Stimulated activated CD4-positive, alpha-beta T cell treated with anti-CD3 and anti-CD28 coated beads, Interleukin-15, amount 100 ng/mL, for 48 hours (primary cell): Measurements from ENCODE around the gene CHPF.

Experiments used
- DNase-seq, 2 donors: peaks; one replicate each; pipeline ENCODE4 v3.0.0-alpha.2; 2020; ENCODE audit warnings: low read depth in 2 of 2

CHPF gene

DNA sequence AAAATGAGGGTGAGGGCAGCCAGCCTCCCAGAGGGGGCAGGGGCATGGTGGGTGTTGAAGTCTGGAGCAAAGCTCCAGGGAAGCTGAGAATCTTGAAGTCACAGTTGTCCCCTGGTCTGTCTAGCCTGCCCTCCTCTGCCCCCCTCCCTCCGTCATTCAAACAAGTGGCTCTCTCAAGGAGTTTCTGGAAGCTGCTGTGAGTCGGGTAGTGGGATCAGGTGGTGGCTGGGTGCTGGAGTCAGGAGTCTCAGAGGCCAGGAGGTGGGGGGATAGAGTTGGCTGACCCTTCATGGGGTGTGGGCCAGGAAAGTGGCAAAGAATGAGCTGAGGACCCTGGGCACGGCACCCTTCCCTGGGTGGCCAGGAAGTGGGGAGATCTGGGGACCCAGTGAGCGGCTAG, 29.8 kb downstream of the CHPF start:
- no peak for DNase-seq

DNA sequence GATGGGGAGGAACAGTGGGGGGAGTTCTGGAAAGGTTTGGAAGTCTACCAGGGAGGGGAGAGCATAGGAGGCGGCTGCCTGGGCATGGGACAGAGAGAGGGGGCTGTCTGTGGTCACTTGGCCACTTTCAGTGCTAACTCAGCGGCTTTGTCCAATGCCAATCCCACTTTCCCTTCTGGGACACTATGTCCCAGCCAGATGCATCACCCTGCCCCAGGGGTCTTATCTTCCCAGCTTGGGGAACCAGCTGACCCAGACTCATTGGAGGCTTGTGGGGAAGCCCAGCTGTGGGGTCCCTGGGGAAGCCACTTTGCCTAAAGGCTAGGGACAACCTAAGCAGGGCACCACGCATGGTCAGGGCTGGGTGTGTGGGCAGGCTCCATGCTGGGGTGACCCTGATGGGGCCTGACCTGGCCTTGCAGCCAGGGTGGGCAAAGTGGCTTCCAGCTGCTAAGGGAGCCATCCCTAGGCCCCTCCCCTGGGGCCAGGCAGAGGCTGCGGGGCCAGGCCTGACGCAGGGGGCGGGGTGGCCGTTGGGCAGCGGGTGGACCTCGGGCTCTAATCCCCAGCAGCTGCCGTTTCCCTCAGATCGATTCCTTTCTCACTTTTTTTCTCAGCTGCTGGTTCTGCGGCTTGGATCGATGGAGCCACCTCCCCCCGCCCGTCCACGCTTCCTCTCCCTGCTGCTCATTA, 30.9 kb downstream of the CHPF start:
- no peak for DNase-seq

DNA sequence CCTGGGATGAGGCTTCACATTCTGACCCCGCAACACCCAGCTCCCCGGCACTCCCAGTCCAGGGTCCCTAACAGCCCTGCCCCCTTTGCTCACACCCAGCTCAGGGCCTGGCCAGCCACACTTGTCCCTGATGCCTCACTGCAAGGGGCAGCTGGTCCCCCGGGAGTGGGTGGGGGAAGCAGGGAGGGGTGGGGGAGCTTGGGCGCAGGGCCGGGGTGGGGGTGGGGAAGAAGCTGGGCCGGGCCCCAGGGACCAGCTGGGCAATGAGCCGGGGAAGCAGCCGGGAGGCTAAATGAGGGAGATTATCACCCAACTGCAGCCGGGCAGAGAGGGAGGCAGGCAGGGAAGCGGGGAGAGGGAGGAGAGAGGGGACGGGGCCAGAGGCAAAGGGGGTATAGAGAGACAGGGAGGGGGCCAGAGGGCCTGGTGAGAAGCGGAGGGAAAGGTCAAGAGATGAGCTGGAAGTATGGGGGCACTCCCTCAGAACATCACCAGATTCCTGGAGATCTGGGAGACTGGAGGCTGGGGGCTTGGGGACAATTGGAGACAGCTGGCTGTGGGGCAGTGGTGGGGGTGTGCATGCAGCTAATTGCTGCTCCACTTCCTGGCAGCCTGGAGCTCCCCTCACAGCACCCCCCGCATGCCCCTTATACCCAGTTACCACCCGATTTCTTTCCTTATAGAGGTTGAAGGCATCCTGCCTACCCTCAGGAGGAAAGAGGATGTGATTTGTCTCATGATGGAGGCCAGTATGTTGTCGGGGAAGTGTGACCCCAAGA, 31.9 kb downstream of the CHPF start:
- no peak for DNase-seq

DNA sequence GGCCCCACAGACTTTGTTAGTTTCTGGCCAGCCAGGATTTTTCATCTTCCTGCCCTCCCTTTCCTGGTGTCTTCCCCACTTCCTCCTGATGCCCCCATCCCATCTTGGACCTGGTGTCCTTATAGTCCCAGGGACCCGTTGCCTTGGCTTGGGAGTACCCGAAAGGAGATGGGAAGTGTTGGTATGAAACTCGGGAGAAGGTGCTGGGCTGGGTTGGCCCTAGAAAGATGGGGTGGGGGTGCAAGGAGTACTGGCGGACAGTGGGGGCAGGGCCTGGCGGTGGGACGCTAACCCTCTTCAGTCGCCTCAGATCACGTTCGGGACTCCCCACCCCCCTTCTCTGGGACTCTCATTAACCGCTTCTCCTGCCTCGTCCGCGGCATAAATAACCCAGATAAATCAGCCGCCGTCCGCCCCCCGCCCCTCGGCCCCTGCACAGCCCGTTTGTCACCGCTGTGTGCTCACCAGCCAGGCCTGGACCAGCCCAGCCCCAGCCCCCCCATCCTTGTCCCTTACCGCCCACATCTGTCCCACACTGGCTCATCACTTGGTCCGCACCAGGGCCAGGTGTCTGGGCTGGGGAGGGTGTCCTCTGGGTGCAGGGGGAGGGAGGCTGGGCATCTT, 33.0 kb downstream of the CHPF start:
- DNase-seq = no peak

DNA sequence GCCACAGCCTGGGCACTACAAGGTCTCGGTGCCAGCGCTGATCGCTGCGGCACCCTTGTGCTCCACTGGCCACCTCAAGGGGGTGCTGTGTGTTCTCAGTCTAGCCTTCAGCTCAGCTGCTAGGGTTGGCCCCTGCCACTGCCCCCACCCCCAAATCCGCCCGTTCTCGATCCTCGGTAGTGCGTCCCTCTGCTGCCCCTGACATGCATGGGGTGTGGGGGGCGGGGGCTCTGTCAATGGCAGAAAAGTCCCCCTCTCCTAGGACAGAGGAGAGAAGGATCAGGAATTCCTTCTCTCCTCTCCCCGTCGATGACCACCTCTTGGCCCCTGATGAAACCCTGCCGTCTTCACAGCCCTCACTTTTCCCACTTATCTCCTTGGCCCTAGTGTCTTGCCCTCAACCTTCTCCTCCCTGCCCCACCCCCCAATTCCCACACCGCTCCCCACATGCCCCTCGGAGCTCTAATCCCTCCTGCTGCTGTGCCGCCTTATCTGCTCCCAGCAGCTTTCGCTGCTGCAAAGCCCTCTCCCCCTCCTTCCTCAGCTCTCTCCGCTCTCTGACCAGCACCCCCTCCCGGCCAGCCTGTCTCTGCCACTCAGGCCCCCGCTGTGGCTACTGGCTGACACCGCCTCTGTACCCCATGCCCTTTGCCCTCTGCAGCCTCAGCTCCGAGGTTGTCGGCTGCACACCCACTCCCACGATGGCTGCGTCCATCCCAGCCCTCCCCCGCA, 33.7 kb downstream of the CHPF start:
- peak in 1 of 2 donors; percentile 47 for DNase-seq

DNA sequence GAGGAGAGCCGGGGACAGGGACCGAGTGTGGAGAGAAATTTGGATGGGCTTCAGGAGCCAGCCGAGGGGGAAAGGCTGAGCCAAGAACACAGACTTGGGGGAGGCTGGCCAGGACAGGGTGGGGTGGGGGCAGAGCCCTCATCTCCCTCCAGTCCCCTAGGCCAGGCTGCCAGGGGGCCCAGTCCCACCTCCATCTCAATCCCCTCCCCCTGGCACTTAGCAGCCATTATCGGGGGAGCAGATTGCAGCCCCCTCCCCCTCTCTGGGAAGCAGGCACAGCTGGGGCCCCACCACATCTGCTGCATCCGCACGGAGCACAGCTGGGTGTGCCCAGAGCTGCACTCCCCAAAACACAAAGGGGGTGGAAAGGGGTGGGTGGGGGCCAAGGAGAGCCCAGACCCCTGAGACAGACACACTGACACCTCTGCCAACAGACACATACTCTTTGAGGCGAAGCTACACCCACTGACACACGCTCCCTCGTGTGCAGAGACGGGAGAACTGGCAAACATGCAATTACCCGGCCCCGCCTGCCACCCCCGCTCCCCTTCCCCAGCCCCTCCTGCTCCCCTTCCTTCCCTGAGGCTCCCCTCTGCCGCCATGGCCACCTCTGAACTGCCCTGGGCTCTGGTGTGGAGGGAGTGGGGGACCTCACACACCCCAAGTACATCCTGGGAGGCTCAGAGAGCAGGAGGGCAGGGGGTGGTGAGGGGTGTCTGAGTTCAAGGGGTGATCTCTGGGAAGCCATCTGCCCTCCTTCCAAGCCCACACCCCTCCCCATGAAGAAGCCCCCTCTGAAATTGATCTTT, 34.4 kb downstream of the CHPF start:
- DNase-seq = no peak

DNA sequence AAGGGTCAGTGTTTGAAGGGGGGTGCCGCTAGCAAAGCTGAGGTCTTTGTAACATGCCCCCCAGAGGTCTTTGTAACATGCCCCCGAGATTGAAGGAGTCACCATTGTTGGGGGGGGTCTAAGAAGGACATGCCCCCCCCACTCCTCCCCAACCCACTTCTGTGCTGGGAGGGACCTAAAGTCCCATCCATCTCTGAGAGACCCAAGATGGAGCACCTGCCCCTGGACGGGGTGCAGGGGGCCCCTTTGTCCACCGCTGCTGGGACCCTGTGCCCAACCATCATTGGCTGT, 35.2 kb downstream of the CHPF start:
- no peak for DNase-seq

DNA sequence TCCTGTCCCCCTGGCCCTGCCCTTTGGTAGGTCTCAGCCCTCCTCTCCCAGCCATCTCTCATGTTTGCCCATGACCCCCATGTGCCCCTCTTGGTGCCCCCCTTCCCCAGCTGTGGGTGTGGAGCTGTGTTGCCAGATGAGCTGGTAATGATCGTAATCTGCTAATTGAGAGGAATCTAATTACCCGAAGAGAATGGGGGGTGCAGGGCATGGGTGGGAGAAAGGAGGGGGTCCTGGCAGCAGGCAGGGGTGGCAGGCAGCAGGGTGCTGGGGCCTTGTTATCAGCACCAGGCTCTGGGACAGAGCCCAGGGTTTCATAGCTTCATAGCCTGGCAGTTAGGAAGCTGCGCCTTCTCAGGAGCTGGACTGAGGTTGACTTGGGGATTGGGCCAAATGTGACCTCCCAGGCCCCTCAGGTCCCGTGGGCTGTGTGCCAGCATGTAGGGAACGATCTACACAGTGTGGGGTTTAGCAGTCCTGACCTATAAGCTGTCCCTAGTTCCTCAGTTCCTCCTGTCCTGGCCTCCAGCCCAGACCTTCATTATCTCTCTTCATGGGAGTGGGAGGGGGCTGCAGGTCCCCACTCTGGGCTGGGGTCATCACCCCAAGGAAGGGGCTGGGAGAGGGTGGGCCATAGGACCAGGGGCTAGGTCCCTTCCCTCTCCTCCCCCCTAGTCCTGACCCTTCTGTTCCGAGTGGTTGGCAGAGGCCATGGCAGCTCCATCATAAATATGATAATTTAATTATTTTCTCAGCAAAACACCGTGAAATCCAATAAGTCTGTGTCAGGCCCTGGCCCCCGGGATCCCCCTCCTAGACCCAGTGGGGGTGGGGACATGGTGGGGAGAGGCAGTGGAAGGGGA, 35.8 kb downstream of the CHPF start:
- DNase-seq = no peak

DNA sequence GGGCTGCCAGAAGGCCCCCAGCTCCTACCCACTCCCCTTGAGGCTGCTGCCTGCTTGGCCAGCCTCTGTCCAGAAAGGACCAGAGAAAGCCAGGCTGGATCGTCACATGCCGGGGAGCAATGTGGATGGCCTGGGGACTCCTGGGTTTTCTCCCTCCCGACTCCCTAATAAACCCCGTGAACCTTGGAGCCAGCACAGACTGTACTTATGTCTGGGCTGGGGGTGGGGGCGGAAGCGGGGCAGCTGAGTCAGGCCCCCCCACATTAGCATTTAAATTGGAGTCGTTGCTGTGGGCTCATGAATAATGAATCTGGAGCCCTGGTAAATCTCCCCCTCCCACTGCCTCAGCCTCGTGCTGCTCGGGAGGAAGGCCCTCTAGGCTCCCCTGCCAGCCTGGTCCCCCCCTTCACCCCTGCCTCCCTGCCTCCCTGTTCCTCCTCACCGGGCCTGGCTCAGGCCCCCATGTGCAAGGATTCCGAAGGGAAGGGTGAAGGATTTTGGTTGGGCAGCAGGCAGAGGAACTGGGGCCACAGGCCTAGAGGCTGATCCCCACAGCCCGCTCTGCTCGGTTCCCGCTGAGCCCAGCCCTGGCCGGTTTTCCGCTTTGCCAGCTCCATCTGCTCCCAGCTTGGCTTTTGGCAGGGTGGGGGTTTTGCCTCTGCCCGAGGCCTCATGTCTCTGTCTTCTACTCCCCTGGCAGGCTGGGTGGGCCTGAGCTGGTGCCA, 36.6 kb downstream of the CHPF start:
- DNase-seq = no peak

DNA sequence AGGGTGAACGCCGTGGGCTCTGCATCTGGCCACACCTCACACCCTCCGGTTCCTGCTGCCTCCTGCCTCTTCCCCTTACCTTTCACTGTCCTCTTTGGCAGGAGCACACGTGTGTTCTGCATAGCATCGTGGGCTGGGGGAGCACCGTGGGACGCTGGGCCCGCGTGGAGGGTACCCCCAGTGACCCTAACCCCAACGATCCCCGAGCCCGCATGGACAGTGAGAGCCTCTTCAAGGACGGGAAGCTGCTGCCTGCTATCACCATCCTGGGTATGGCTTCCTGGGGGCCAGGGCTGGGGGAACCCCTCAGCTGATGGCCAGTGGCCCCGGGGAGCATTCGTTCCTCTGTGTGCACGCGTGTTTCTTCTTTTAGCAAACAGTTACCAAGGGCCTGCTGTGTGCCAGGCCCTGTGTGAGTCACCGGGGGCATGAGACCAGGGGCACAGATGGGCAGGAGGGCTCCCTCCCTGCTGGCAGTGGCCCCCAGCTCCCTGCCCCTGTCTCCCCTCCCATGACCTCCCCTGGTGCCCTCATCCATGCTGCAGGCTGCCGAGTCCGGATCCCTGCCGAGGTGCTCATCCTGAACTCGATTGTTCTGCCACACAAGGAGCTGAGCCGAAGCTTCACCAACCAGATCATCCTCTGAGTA, 37.3 kb downstream of the CHPF start:
- DNase-seq = no peak

DNA sequence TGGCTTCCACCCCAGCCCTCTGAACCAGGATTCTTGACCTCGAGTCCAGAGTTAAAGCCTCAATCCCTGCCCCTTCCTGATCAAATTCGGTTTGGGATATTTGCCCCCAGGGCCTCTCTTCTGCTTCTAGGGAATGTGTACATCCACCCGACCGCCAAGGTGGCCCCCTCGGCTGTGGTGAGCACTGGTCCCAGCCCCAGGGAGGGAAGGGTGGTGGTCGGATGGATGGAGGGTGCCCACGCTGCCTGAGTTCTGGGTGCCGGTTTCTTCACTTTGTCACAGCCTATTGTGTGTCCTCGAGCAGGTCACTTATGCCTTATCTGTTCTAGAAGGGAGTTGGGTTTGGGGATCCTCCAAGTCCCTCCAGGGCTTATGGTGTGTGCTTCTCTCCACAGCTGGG, 38.0 kb downstream of the CHPF start:
- no peak for DNase-seq

DNA sequence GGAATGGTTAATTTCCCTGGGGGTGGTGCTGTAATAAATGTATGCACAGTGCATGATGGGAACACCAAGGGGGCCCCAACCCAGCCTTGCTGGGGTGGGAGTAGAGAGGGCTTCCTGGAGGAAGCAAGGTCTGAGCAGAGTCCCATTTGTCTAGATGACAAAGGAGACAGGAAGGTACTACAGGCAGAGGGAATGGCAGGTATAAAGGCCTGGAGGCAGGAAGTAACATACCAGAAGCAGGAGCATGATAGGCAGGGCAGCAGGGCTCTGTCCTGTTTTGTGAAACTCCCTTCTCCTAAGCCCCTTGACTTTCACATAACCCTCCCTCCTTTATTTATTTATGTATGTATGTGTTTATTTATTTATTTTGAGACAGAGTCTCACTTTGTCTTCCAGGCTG, 41.0 kb downstream of the CHPF start:
- DNase-seq = no peak

DNA sequence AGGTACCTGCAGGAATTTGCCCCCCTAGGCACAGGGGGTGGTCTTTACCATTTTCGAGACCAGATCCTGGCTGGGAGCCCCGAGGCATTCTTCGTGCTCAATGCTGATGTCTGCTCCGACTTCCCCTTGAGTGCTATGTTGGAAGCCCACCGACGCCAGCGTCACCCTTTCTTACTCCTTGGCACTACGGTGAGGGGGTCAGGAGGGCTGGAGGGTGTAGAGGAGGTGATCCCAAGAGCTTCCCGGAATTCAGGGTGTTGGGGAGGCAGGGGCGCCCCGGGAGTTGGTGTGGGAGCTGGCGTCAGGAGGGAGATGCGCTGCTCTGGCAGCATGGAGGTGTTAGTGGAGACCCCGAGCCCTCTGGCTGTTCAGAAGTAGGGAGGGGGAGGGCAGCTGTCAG, 41.8 kb downstream of the CHPF start:
- DNase-seq = no peak

DNA sequence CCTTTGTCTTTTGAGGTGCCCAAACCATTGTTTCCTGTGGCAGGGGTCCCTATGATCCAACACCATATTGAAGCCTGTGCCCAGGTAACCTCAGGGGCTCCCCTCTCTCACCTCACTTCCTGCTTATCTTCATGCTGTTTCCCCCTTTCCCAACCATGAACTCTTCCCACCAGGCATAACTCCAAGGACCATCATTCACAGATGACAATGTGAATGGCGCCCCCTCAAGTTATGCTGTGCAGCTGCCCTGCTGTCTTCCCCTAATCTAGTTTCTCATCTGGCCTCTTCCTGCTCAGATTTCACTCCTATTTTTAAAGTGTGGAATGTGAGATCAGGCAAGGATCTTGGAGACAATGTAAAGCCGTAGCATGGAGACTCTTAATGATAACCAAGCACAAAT, 43.5 kb downstream of the CHPF start:
- DNase-seq = no peak

DNA sequence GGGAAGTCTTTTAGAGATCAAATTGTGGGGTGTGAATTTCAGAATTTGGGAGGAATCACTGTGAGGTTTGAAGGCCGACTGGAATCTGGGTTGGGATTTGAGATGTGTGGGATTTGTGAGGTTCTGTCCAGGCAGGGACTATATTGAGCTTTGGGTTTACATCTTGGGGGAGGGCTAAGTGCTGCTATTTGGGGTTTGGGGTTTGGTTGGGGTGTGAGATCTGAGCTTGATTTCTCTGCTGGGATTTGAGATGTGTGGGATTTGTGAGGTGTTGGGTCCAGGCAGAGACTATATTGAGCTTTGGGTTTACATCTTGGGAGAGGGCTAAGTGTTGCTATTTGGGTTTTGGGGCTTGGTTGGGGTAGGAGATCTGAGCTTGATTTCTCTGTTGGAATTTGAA, 44.1 kb downstream of the CHPF start:
- no peak for DNase-seq

DNA sequence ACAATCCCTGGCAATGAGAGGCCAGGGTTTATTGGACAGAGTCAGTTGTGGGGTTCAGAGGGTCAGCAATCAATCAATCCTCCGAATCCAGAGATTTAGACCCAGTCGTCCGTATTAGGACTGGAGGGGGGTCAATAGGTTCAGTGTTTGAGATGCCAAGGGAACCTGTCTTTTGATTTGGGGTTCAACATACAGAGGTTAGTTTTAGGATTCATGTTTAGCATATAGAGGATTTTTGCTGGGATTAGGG, 44.6 kb downstream of the CHPF start:
- no peak for DNase-seq

DNA sequence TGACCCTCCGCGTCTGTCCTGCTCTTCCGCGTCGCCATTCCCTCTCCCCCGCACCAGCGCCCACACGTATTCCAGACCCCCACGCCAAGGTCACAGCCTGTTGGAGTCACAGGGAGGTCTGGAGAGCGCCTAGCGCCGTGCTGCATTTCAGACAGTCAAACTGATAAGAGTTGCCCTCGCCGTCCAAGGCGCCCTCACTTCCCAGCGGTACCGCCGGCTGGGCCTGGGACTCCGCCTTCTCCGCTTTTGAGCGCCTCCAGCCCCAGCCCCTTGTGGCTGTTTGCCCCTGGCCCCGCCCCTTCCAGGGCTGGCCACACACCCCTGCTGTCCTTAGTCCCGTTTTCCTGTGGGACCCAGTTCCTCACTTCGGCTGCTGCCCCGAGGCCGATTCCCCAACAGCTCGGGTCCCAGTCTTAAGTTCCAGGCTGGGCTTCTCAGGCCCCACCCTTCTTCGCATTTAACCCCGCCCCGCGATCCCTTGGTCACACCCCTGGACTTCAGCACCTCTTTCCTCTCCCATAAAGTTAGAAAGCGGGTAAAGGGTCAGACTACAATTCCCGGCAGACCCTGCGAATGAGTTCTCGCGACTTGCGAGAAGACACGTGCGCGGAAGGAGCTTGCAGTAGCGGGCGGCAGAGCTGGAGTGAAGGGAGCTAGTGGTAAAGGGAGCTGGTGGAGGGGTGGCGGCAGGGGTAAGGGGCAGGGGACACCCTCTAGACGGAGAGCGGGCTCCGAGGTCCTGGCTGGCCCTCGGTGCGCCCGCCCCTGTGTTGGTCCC, 45.1 kb downstream of the CHPF start, which contains the start of gene GMPPA:
Gene GMPPA, plus strand, starts transcription at position 612 of the 778 bp plus-strand sequence. CDS start 1,085 bp downstream, outside the sequence.
- peak; percentile 87 to 93 for DNase-seq

DNA sequence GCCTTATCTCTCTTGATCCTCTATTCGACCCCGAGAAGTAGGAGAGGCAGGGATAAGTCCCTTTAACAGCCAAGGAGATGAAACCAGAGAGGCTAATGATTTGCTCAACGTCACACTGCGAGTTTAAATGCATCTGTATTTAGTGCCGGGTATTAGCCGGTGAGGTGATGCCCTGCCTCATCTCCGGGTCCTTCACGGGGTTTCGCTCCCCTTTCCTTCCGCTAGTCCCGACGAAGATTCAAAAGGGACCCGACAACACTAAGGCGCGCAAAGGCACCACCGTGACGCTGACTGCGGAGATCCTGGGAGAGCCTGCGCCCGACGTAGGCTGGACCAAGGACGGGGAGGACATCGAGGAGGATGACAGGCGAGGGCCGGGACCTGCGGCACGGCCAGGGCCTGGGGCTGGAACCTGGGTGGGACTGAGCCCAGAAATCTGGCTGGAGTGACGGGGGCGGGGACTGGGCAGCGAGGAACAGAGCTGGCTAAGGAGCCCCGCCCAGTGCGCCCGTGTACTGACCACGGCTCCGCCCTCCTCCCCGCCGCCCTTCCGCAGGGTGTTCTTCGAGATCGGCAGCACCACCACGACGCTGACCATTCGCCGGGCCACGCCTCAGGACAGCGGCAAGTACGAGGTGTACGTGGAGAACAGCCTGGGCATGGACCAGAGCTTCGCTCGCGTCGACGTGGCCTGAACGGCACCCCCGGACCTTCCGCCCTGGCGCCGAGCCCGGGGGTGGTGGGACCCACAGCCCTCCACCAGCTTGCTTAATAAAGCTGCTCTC, 45.9 kb downstream of the CHPF start:
- no peak for DNase-seq
